HepG2 (cell line): ENCODE data around the gene PRDX5. TPM values are rescaled to one million over a fixed set of nuclear protein-coding genes. Genes with fewer than 3 reads are reported as not detected.

Source experiments
- ATF7 ChIP-seq, 2 experiments: fragments of 450-650 bp in 1 of 2; sonication (generic) in 1 of 2; formaldehyde crosslinking in 1 of 2; IDR thresholded peaks; 2 replicates each; pipeline versions ENCODE4 v1.4.0 to v1.6.1; 2016 to 2020; ENCODE audit warnings: antibody characterized with exemption in 1 of 2, mild to moderate bottlenecking in 1 of 2, missing genetic modification reagents in 1 of 2
- BRD4 ChIP-seq: sonication (generic); formaldehyde crosslinking; IDR thresholded peaks from 2 replicates; pipeline ENCODE4 v1.4.0; 2020; ENCODE audit warnings: missing genetic modification reagents
- GMEB1 ChIP-seq: sonication (generic); formaldehyde crosslinking; IDR thresholded peaks from 2 replicates; pipeline ENCODE4 v1.5.1; 2020; ENCODE audit warnings: missing genetic modification reagents, mild to moderate bottlenecking, borderline replicate concordance
- GRHL1 ChIP-seq: sonication (generic); formaldehyde crosslinking; conservative IDR thresholded peaks from 2 replicates; pipeline ENCODE4 v1.8.0; 2022; ENCODE audit warnings: missing genetic modification reagents
- RFX1 ChIP-seq: fragments of 450-650 bp; IDR thresholded peaks from 2 replicates; pipeline ENCODE4 v1.6.1; 2017
- TARDBP ChIP-seq: sonication (generic); formaldehyde crosslinking; IDR thresholded peaks from 2 replicates; pipeline ENCODE4 v1.8.0; 2022; ENCODE audit warnings: mild to moderate bottlenecking, missing genetic modification reagents
- TBX2 ChIP-seq: sonication (generic); formaldehyde crosslinking; IDR thresholded peaks from 2 replicates; pipeline ENCODE4 v1.5.0; 2020; ENCODE audit warnings: missing genetic modification reagents, mild to moderate bottlenecking, borderline replicate concordance
- TOE1 ChIP-seq: sonication (generic); formaldehyde crosslinking; IDR thresholded peaks from 2 replicates; pipeline ENCODE4 v1.4.0; 2020; ENCODE audit warnings: mild to moderate bottlenecking, missing genetic modification reagents
- UBTF ChIP-seq: sonication (generic); formaldehyde crosslinking; IDR thresholded peaks from 2 replicates; pipeline ENCODE4 v1.4.0; 2020; ENCODE audit warnings: mild to moderate bottlenecking, missing genetic modification reagents
- ZFP41 ChIP-seq: sonication (generic); formaldehyde crosslinking; IDR thresholded peaks from 2 replicates; pipeline ENCODE4 v1.4.0; 2020; ENCODE audit warnings: mild to moderate bottlenecking, missing genetic modification reagents, borderline replicate concordance
- ZMYM4 ChIP-seq: sonication (generic); formaldehyde crosslinking; IDR thresholded peaks from 2 replicates; pipeline ENCODE4 v1.8.1; 2023; ENCODE audit warnings: mild to moderate bottlenecking, missing genetic modification reagents
- ZNF331 ChIP-seq: sonication (generic); formaldehyde crosslinking; IDR thresholded peaks from 2 replicates; pipeline ENCODE4 v1.4.0; 2020; ENCODE audit warnings: missing genetic modification reagents
- ZNF615 ChIP-seq: sonication (generic); formaldehyde crosslinking; IDR thresholded peaks from 2 replicates; pipeline ENCODE4 v1.5.0; 2020; ENCODE audit warnings: mild to moderate bottlenecking, missing genetic modification reagents, borderline replicate concordance
- polyA plus RNA-seq, 8 experiments: library from polyadenylated mRNA; depleted of rRNA in 3 of 8; stranded (reverse) in 7 of 8; unstranded in 1 of 8; fragments of >200 nt; fragmentation: Illumina TruSeq in 4 of 8; extraction: Trizol in 4 of 8; gene quantifications; 2 replicates each; pipeline versions ENCODE4 v1.2.1 to v1.2.3, GENCODE V29; 2011 to 2016; ENCODE audit warnings: low read depth in 4 of 8, missing spikeins in 1 of 8, mixed read lengths in 1 of 8; ENCODE audit not compliant: insufficient read depth in 1 of 8
- total RNA-seq, 5 experiments: library from RNA; depleted of rRNA; stranded (reverse); fragments of >200 nt; fragmentation: Illumina TruSeq; extraction: Trizol; gene quantifications; 2 replicates each; pipeline ENCODE4 v1.2.3, GENCODE V29; 2016; ENCODE audit warnings: low read depth in 1 of 5
- TF ChIP-seq, protein P1 (sequence below): sonication (generic); formaldehyde crosslinking; IDR thresholded peaks from 2 replicates; pipeline ENCODE4 v1.5.1; 2020; ENCODE audit warnings: mild to moderate bottlenecking, moderate library complexity, missing genetic modification reagents
- TF ChIP-seq, protein P2 (sequence below): sonication (generic); formaldehyde crosslinking; IDR thresholded peaks from 2 replicates; pipeline ENCODE4 v1.8.0; 2022; ENCODE audit warnings: missing genetic modification reagents, mild to moderate bottlenecking, borderline replicate concordance
- TF ChIP-seq, protein P3 (sequence below): sonication (generic); formaldehyde crosslinking; IDR thresholded peaks from 2 replicates; pipeline ENCODE4 v1.8.0; 2022; ENCODE audit warnings: mild to moderate bottlenecking, missing genetic modification reagents, moderate library complexity

Gene PRDX5
- total and polyA plus RNA-seq, 2 of the 13 experiments (the other 11 are each of a cell fraction or from before 2014, with no cell fraction given): 215 to 311 TPM

DNA sequence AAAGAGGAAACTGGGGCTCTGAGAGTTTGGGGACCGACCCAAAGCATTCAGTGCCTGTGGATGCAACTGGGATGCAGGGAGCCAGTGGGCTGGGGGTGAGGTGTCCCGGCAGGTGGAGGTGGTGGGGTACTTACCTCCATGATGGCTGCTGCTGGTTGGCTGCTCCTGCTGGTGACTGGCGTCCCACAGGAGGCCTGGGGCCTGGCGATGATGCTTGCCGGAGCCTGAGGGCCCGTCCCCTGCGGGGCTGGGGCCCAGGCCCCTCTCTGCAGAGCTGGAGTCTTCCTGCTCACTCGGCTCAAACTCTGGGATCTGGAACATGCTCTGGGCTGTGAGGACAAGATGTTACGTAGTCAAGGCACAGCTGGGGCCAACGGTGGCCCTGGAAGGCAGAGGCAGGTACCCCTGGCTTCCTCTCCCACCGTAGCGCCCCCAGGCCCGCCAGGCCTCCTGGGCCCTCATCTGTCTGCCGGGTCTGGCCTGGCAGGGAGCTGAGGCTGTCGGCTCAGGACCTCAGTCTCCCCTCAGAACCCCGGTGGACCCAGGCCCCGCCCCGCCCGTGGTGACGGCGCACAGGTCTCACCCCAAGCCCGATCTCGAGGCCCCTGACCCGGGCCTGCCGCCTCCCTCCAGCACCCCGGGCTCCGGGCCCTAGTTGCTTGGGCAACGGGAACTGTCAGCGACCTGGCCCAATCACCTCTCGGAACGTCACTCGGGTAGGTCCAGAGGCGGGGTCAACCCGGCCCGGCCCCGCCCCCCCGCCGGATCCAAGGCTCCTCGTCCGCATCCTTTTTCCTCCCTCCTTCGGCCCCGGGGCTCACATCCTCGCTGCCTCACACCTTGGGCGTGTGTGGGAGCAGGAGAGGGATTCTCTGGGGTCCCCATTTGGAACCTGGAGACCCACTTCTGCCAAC is 33.6 kb upstream of the PRDX5 start, which contains the start of gene BAD (continued):
- TF ChIP-seq UBTF (peak; percentile 78), ZFP41 (CRISPR knock-in tag) (no peak), TARDBP (CRISPR knock-in tag) (no peak), BRD4 (no peak), ZNF331 (CRISPR knock-in tag) (no peak), RFX1 (peak; percentile 91), TOE1 (no peak), ZNF615 (no peak), GMEB1 (CRISPR knock-in tag) (no peak), TBX2 (CRISPR knock-in tag) (no peak; the same call in 1 of the 2 replicates), GRHL1 (CRISPR knock-in tag) (no peak), ATF7 (IDR thresholded peaks at IDR 0.05) (no peak), ATF7 (CRISPR knock-in tag; IDR thresholded peaks at IDR 0.05) (no peak), ZMYM4 (CRISPR knock-in tag) (0 out of 2 replicates have a peak, but pooled peaks have one; percentile 18)
- TF ChIP-seq, protein P1, sequence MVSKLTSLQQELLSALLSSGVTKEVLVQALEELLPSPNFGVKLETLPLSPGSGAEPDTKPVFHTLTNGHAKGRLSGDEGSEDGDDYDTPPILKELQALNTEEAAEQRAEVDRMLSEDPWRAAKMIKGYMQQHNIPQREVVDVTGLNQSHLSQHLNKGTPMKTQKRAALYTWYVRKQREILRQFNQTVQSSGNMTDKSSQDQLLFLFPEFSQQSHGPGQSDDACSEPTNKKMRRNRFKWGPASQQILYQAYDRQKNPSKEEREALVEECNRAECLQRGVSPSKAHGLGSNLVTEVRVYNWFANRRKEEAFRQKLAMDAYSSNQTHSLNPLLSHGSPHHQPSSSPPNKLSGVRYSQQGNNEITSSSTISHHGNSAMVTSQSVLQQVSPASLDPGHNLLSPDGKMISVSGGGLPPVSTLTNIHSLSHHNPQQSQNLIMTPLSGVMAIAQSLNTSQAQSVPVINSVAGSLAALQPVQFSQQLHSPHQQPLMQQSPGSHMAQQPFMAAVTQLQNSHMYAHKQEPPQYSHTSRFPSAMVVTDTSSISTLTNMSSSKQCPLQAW: peak; percentile 58; the same call in 1 of the 2 replicates
- TF ChIP-seq, protein P2, sequence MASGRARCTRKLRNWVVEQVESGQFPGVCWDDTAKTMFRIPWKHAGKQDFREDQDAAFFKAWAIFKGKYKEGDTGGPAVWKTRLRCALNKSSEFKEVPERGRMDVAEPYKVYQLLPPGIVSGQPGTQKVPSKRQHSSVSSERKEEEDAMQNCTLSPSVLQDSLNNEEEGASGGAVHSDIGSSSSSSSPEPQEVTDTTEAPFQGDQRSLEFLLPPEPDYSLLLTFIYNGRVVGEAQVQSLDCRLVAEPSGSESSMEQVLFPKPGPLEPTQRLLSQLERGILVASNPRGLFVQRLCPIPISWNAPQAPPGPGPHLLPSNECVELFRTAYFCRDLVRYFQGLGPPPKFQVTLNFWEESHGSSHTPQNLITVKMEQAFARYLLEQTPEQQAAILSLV (CRISPR knock-in tag): no peak
- TF ChIP-seq, protein P3, sequence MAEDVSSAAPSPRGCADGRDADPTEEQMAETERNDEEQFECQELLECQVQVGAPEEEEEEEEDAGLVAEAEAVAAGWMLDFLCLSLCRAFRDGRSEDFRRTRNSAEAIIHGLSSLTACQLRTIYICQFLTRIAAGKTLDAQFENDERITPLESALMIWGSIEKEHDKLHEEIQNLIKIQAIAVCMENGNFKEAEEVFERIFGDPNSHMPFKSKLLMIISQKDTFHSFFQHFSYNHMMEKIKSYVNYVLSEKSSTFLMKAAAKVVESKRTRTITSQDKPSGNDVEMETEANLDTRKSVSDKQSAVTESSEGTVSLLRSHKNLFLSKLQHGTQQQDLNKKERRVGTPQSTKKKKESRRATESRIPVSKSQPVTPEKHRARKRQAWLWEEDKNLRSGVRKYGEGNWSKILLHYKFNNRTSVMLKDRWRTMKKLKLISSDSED (CRISPR knock-in tag): no peak
